Vagina (tissue), 2 donors: ENCODE results near the gene HES1. TPM values are rescaled to one million over a fixed set of nuclear protein-coding genes. Genes with fewer than 3 reads are reported as not detected.

Source experiments
- DNase-seq, 2 donors: peaks; one replicate each; pipeline ENCODE4 v3.0.0-alpha.2; 2017; ENCODE audit errors: extremely low spot score in 2 of 2
- H3K27ac ChIP-seq: fragments of 200-600 bp; sonication (generic); one replicate; pipeline ENCODE4 v1.5.1; 2019
- H3K27me3 ChIP-seq: fragments of 200-600 bp; sonication (generic); one replicate; pipeline ENCODE4 v1.5.1; 2019
- H3K36me3 ChIP-seq, 2 donors: fragments of 200-600 bp; sonication (generic); one replicate each; pipeline ENCODE4 v1.5.1; 2017 to 2019
- H3K4me1 ChIP-seq: fragments of 200-600 bp; sonication (generic); one replicate; pipeline ENCODE4 v1.5.1; 2019
- H3K4me3 ChIP-seq, 2 donors: fragments of 200-600 bp; sonication (generic); 1 replicate in 1 of 2; 2 replicates in 1 of 2; pipeline ENCODE4 v1.5.1; 2016 to 2019
- H3K9me3 ChIP-seq: fragments of 200-600 bp; sonication (generic); one replicate; pipeline ENCODE4 v1.5.1; 2019
- CTCF ChIP-seq, 3 experiments: fragments of 450-650 bp in 2 of 3; fragments of 200-600 bp in 1 of 3; sonication (generic) in 1 of 3; IDR thresholded peaks; one replicate each; pipeline ENCODE4 v1.5.1; 2017 to 2019; ENCODE audit warnings: antibody characterized with exemption in 3 of 3, mild to moderate bottlenecking in 2 of 3, moderate library complexity in 2 of 3
- POLR2A ChIP-seq, 2 donors: fragments of 450-650 bp; IDR thresholded peaks; one replicate each; pipeline ENCODE4 v1.6.1; 2017; ENCODE audit warnings: antibody characterized with exemption in 2 of 2, mild to moderate bottlenecking in 2 of 2, moderate library complexity in 2 of 2
- POLR2AphosphoS5 ChIP-seq, 2 donors: sonication (generic); formaldehyde crosslinking; IDR thresholded peaks; one replicate each; pipeline ENCODE4 v1.9.0; 2017; ENCODE audit warnings: antibody characterized with exemption in 2 of 2, mild to moderate bottlenecking in 2 of 2, low read depth in 1 of 2; ENCODE audit not compliant: insufficient read depth in 1 of 2
- intact Hi-C: fragments of 100-400 bp; cut with DNase I; formaldehyde crosslinking; loops from one replicate; pipeline ENCODE4 v1.15.1; 2023
- total RNA-seq: library from RNA; depleted of rRNA; stranded (reverse); fragments of >200 nt; gene quantifications from one replicate; pipeline ENCODE4 v1.2.3, GENCODE V29; 2016

The HES1 gene
- total RNA-seq, 1 donor from 2014 or later, result 191 TPM

GRCh38 chr3:194135516-194135805 is 487 bp upstream of the HES1 start:
- no peaks in the 10 kb centered on the region for H3K36me3 ChIP-seq
- H3K27me3 ChIP-seq, result no peaks in the 10 kb centered on the region
- H3K4me1 ChIP-seq, result peaks cover 41% of the 10 kb centered on the region
- H3K9me3 ChIP-seq, result no peaks in the 10 kb centered on the region
- peak overlapping the region; percentile 54 to 63 for H3K4me3 ChIP-seq
- intact Hi-C loops, result loop anchor here (2.0 to 10.0 kb wide), 3 partner anchors 61 to 353 kb away; no protein-coding TSS in a partner anchor
- peak overlapping the region; percentile 86 for H3K27ac ChIP-seq
- TF ChIP-seq POLR2AphosphoS5 (IDR thresholded peaks at IDR 0.05; ENCODE audit: insufficient read depth in 1 of 2, low read depth in 1 of 2), result no peak
- TF ChIP-seq CTCF (IDR thresholded peaks at IDR 0.05), result no peak
- no peak for TF ChIP-seq POLR2A (IDR thresholded peaks at IDR 0.05)
- DNase-seq, result no peak

- H3K27ac ChIP-seq, result peak overlapping the region; percentile 86
- peaks cover 45% of the 10 kb centered on the region for H3K4me1 ChIP-seq
- no peaks in the 10 kb centered on the region for H3K36me3 ChIP-seq
- intact Hi-C loops, result loop anchor here (2.0 to 10.0 kb wide), 3 partner anchors 62 to 354 kb away; no protein-coding TSS in a partner anchor
- H3K9me3 ChIP-seq, result no peaks in the 10 kb centered on the region
- peak overlapping the region; percentile 63 to 66 for H3K4me3 ChIP-seq
- DNase-seq, result no peak
- H3K27me3 ChIP-seq, result no peaks in the 10 kb centered on the region
- TF ChIP-seq CTCF (IDR thresholded peaks at IDR 0.05) (no peak), POLR2AphosphoS5 (IDR thresholded peaks at IDR 0.05; ENCODE audit: insufficient read depth in 1 of 2, low read depth in 1 of 2) (no peak)
Observed at GRCh38 chr3:194136519-194137007, 615 bp downstream of the HES1 start.

GRCh38 chr3:194137008-194137505 is 1.1 kb downstream of the HES1 start:
- Histone ChIP-seq H3K4me3 (peak overlapping the region; percentile 63 to 66), H3K27me3 (no peaks in the 10 kb centered on the region), H3K9me3 (no peaks in the 10 kb centered on the region), H3K36me3 (no peaks in the 10 kb centered on the region), H3K4me1 (peaks cover 50% of the 10 kb centered on the region), H3K27ac (peak overlapping the region; percentile 86)
- TF ChIP-seq POLR2AphosphoS5 (IDR thresholded peaks at IDR 0.05; ENCODE audit: insufficient read depth in 1 of 2, low read depth in 1 of 2), result peak in 1 of 2 donors; percentile 67
- no peak for TF ChIP-seq CTCF (IDR thresholded peaks at IDR 0.05)
- peak in 1 of 2 donors; percentile 92 for DNase-seq
- intact Hi-C loops, result loop anchor here (2.0 to 10.0 kb wide), 3 partner anchors 62 to 355 kb away; no protein-coding TSS in a partner anchor

- intact Hi-C loops, result loop anchor here (2.0 to 10.0 kb wide), 3 partner anchors 63 to 355 kb away; no protein-coding TSS in a partner anchor
- Histone ChIP-seq H3K4me3 (peak overlapping the region; percentile 63 to 66), H3K4me1 (peaks cover 51% of the 10 kb centered on the region), H3K36me3 (no peaks in the 10 kb centered on the region), H3K27ac (peak overlapping the region; percentile 86), H3K9me3 (no peaks in the 10 kb centered on the region), H3K27me3 (no peaks in the 10 kb centered on the region)
- TF ChIP-seq CTCF (IDR thresholded peaks at IDR 0.05) (peak in 1 of 3 experiments; percentile 3), POLR2A (IDR thresholded peaks at IDR 0.05) (no peak), POLR2AphosphoS5 (IDR thresholded peaks at IDR 0.05; ENCODE audit: insufficient read depth in 1 of 2, low read depth in 1 of 2) (peak in 1 of 2 donors; percentile 57)
- DNase-seq, result no peak
Observed at GRCh38 chr3:194137506-194138474, 1.8 kb downstream of the HES1 start.
